Muscle layer of colon (tissue), 2 donors: Measurements from ENCODE around the gene NDEL1.

Source experiments
- H3K27ac ChIP-seq: one replicate; pipeline ENCODE4 v1.7.0; 2013; ENCODE audit warnings: low read depth, mild to moderate bottlenecking, low read length, moderate library complexity
- H3K27me3 ChIP-seq, 2 donors: one replicate each; pipeline ENCODE4 v1.7.0; 2013; ENCODE audit warnings: low read length in 2 of 2, mild to moderate bottlenecking in 2 of 2; ENCODE audit not compliant: insufficient read depth in 2 of 2, control insufficient read depth in 1 of 2
- H3K36me3 ChIP-seq: one replicate; pipeline ENCODE4 v1.7.0; 2013; ENCODE audit warnings: mild to moderate bottlenecking, low read length; ENCODE audit not compliant: insufficient read depth
- H3K4me1 ChIP-seq: one replicate; pipeline ENCODE4 v1.7.0; 2013; ENCODE audit warnings: mild to moderate bottlenecking, low read length; ENCODE audit not compliant: insufficient read depth
- H3K4me3 ChIP-seq, 2 donors: one replicate each; pipeline ENCODE4 v1.7.0; 2013; ENCODE audit warnings: low read length in 2 of 2, low read depth in 1 of 2, mild to moderate bottlenecking in 1 of 2, moderate library complexity in 1 of 2
- H3K9ac ChIP-seq: one replicate; pipeline ENCODE4 v1.7.0; 2013; ENCODE audit warnings: low read length
- H3K9me3 ChIP-seq: one replicate; pipeline ENCODE4 v1.7.0; 2013; ENCODE audit warnings: mild to moderate bottlenecking, low read length
- donor health status: abdominal sarcoma.
- donor health status: Adenocarcinoma of cecum.

Gene NDEL1

DNA sequence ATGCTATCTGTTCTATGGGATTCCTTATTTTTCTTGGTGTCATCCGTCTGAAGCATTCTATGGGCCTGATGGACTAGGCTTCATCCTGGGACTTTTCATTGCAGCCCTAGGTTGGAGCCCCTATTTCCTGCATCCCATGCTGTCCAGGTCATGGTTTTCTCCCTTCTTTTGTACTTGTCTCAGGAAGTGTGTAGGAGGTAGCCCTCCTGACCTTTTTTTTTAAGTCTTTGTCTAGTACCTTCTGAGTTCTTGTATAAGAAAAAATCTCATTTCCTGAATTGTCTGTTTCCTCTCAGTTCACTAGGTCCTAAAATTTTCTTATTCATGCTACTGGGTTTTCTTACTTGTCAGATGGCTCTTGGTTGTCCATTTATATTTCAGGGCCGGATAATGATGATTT, 6.0 kb downstream of the NDEL1 start:
- no peak overlapping the region for H3K4me3 ChIP-seq
- H3K4me1 ChIP-seq: peaks cover 23% of the 10 kb centered on the region
- peaks cover 23% of the 10 kb centered on the region for H3K36me3 ChIP-seq
- no peak overlapping the region for H3K9ac ChIP-seq
- no peaks in the 10 kb centered on the region for H3K9me3 ChIP-seq
- H3K27ac ChIP-seq: no peak overlapping the region
- H3K27me3 ChIP-seq: no peaks in the 10 kb centered on the region

DNA sequence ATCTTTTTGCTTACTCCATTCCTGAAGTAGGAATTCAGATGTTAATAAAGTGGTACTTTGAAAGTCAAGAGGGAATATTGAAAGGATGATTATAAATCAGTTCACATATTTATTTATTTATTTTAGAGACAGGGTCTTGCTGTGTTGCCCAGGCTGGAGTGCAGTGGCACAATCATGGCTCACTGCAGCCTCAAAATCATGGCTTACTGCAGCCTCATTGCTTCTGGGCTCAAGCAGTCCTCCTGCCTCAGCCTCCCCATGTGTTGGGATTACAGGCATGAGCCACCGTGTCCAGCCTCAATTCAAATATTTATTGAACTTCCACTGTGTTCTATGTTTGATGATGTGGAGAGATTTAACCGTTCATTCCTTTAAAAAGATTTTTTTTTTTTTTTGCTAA, 6.6 kb downstream of the NDEL1 start:
- no peak overlapping the region for H3K27ac ChIP-seq
- H3K9me3 ChIP-seq: no peaks in the 10 kb centered on the region
- peaks cover 22% of the 10 kb centered on the region for H3K4me1 ChIP-seq
- no peak overlapping the region for H3K9ac ChIP-seq
- no peaks in the 10 kb centered on the region for H3K27me3 ChIP-seq
- H3K36me3 ChIP-seq: peaks cover 24% of the 10 kb centered on the region
- no peak overlapping the region for H3K4me3 ChIP-seq

DNA sequence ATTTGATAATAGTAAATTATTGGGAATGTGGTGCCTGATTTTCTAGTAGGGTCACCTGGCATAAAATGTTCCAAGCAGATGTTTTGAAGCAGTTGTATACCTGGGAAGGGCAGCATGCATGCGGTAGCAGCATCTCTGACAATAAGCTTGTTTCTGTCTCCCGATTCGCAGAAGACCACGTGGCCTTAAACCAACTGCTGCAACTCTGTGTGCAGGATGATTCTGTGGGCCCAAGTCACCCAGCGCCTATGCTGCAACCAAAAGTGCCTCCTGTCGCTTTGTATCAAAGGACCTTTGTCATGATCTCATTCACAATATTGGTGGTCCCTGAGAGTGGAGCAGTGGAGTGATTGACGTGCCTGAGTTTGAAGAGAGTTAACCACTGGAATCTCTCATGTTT, 8.1 kb downstream of the NDEL1 start:
- Histone ChIP-seq H3K27ac (no peak overlapping the region), H3K9me3 (no peaks in the 10 kb centered on the region), H3K4me1 (peaks cover 17% of the 10 kb centered on the region), H3K36me3 (peaks cover 31% of the 10 kb centered on the region), H3K9ac (no peak overlapping the region), H3K4me3 (no peak overlapping the region), H3K27me3 (no peaks in the 10 kb centered on the region)

DNA sequence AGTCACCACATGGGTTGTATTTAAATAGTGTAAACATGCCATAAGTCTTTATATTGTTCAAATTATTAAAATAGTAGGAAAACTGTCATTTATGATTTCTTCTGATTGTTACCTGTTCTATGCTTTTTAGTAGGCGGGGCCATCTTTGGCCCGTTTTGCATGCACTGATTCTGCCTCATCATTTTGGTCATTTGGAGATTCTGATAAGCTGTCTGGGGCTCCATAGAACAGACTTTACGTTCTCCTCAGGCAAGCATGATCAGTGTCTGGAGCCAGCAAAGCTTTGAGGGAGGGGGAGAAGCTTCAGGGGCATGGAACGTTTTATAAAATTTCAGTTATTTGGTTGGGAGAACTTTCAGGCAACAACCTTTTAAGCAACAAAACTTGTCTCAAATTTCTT, 8.8 kb downstream of the NDEL1 start:
- no peaks in the 10 kb centered on the region for H3K9me3 ChIP-seq
- no peak overlapping the region for H3K27ac ChIP-seq
- peaks cover 17% of the 10 kb centered on the region for H3K4me1 ChIP-seq
- H3K9ac ChIP-seq: no peak overlapping the region
- no peak overlapping the region for H3K4me3 ChIP-seq
- H3K36me3 ChIP-seq: peaks cover 35% of the 10 kb centered on the region
- no peaks in the 10 kb centered on the region for H3K27me3 ChIP-seq

DNA sequence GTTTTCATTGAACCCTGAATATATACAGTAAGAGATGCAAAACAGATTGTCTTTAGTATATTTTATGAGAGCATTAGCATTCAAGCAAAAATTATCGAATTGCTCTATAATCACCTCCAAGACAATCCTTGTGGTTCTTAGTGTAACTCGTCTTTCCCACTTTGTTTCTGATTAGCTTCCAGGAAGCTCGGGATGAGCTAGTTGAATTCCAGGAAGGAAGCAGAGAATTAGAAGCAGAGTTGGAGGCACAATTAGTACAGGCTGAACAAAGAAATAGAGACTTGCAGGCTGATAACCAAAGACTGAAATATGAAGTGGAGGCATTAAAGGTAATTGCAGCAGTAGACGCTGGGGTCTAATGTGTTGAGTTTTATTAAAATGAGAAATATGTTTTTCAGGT, 9.9 kb downstream of the NDEL1 start:
- peaks cover 16% of the 10 kb centered on the region for H3K4me1 ChIP-seq
- H3K4me3 ChIP-seq: no peak overlapping the region
- peaks cover 35% of the 10 kb centered on the region for H3K36me3 ChIP-seq
- no peaks in the 10 kb centered on the region for H3K9me3 ChIP-seq
- H3K27ac ChIP-seq: no peak overlapping the region
- H3K9ac ChIP-seq: no peak overlapping the region
- H3K27me3 ChIP-seq: no peaks in the 10 kb centered on the region

DNA sequence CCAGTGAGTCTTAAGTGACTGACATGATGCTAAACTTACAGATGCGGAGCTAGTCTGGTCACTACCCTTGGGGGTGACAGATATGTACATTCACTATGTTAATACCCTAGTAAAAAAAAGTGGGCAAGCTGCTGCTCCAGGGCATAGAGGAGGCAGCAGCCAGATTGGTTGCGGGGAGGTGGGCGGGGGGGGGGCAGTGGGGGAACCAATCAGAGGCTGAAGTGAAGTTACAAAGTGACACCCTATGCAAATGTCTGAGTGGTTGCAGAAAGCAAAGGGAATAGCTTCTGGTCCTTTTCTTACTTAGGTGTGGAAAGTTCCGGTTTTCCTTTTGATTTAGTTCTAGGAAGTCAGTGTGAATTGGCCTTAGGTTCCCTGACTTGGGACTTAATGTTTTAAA, 12.1 kb downstream of the NDEL1 start:
- Histone ChIP-seq H3K27ac (no peak overlapping the region), H3K9ac (no peak overlapping the region), H3K9me3 (no peaks in the 10 kb centered on the region), H3K36me3 (peaks cover 54% of the 10 kb centered on the region), H3K27me3 (no peaks in the 10 kb centered on the region), H3K4me1 (no peaks in the 10 kb centered on the region), H3K4me3 (no peak overlapping the region)

DNA sequence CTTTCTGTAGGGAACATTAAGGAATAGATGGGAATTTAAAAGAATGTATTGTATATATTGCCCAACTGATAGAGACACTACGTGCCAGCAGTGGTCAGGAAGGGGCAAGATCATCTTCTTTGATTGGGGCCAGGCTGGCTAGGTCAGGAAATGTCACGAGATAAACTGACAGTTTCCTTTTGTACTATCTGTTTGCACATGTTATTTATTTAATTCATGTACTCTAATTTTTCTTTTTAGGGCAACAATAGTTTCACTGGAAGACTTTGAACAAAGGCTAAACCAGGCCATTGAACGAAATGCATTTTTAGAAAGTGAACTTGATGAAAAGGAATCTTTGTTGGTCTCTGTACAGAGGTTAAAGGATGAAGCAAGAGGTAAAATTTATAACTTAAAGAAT, 12.6 kb downstream of the NDEL1 start:
- H3K27me3 ChIP-seq: no peaks in the 10 kb centered on the region
- H3K4me1 ChIP-seq: no peaks in the 10 kb centered on the region
- H3K27ac ChIP-seq: no peak overlapping the region
- H3K4me3 ChIP-seq: no peak overlapping the region
- H3K36me3 ChIP-seq: peaks cover 56% of the 10 kb centered on the region
- H3K9ac ChIP-seq: no peak overlapping the region
- H3K9me3 ChIP-seq: no peaks in the 10 kb centered on the region

DNA sequence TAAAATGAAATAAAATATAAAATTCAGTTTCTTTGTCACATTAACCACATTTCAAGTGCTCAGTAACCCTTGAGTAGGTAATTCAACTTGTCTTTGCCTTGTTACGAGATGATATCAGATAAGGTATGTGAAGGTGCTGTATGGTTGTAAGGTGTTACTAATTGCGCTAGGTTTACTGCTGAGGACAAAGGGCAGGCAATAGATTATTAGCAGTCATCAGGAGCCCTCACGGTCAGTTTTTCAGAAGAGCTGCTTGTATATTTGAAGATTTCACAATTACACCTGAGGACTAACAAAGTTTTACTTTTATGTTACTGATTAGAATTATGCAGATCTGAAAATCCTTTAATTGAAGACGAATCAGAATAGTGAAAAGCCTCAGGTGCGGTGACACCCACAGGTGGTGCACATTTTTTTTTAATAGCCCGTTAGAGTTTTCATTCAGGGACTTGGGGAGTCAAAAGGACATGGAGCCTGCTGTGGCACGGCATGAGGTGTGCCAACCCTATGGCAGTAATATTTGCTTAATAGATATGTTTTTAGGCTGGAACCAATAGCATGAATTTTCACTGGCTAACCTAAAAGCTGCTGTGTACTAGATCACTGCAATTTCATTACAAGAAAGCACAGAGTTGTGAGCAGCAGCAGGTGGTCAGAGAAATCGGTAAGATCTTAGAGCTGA, 16.4 kb downstream of the NDEL1 start:
- H3K9ac ChIP-seq: no peak overlapping the region
- no peaks in the 10 kb centered on the region for H3K9me3 ChIP-seq
- H3K27ac ChIP-seq: no peak overlapping the region
- no peaks in the 10 kb centered on the region for H3K27me3 ChIP-seq
- H3K36me3 ChIP-seq: peaks cover 61% of the 10 kb centered on the region
- H3K4me3 ChIP-seq: no peak overlapping the region
- no peaks in the 10 kb centered on the region for H3K4me1 ChIP-seq

DNA sequence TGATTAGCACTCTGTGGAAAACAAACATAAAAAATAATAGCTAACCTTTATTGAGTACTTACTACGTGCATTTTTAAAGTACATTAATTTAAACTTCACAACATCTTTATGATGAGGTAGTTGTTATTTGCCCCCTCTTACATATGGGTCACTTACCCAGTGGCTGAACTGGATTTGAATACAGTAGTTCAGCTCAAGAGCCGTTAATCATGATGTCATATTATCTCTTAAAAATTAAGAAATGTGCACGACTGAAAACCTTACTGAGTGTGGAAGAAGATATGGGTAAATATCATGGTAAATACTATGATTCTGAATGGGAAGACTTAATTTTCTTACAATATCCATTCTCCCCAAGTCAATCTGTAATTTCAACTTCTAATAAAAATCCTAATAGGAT, 17.6 kb downstream of the NDEL1 start:
- Histone ChIP-seq H3K9me3 (no peaks in the 10 kb centered on the region), H3K27me3 (no peaks in the 10 kb centered on the region), H3K9ac (no peak overlapping the region), H3K4me3 (no peak overlapping the region), H3K27ac (no peak overlapping the region), H3K36me3 (peaks cover 67% of the 10 kb centered on the region), H3K4me1 (no peaks in the 10 kb centered on the region)

DNA sequence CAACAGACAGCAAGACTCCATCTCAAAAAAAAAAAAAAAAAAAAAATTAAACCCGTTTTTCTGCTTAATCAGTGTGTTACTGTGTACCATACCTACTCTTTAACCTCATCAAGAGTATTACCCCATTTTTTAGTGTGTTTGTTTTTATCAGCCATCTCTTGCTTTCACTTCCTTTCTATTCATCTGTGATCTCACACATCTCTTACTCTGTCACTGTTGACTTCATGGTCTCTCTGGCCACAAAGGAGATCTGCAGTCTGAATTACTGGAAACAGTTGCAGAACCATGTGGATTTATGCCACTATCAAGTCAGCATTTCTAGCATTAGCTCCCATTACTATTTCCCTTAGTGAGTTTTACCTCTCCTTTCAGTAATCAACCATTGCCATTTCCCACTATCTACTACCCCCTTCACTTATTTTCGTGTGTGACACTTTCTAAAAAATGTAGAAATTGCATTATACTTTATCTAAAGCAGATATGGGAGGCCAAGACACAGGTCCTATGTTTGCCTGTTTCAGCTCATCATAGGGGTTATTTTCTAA, 20.1 kb downstream of the NDEL1 start:
- H3K9me3 ChIP-seq: no peaks in the 10 kb centered on the region
- H3K4me3 ChIP-seq: no peak overlapping the region
- no peaks in the 10 kb centered on the region for H3K4me1 ChIP-seq
- no peak overlapping the region for H3K9ac ChIP-seq
- peaks cover 67% of the 10 kb centered on the region for H3K36me3 ChIP-seq
- H3K27me3 ChIP-seq: no peaks in the 10 kb centered on the region
- no peak overlapping the region for H3K27ac ChIP-seq

DNA sequence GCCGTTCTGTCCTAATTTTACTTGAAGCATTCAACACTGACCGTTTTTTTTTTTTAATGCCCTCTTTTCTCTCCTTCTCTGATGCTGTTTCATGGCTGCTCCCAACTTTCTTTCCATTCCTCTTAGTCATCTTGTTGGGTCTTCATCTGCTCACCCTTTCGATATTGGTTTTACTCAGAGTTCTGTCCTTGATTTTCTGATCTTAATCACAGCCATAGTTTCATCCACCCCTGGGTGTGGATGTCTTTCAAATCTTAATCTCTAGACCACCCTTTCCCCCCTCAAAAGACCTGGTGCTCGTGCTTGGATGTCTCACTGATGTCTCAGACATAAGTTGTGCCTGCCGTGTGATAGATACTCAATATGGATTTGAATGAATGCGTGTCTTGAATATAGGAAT, 22.4 kb downstream of the NDEL1 start:
- no peak overlapping the region for H3K4me3 ChIP-seq
- no peaks in the 10 kb centered on the region for H3K27me3 ChIP-seq
- H3K9ac ChIP-seq: no peak overlapping the region
- peaks cover 71% of the 10 kb centered on the region for H3K36me3 ChIP-seq
- no peak overlapping the region for H3K27ac ChIP-seq
- no peaks in the 10 kb centered on the region for H3K4me1 ChIP-seq
- H3K9me3 ChIP-seq: no peaks in the 10 kb centered on the region

DNA sequence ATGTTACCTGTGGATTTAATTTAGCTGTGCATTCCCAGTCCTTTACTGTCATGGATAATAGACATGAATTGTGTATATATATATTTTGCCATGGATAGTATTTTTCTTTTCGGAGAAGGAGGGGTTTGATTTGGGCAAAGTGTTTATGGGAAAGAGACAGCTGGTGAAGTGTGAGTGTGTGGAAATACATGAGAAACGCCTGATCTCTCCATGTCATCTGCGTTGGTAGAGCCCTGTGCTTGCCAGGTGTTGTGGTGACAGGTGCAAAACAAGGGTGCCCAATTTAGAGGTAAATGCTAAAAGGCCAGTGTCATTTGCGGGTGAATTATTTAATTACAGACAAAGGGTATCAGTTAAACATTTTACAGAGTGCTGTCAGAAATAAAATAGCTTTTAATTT, 23.4 kb downstream of the NDEL1 start:
- Histone ChIP-seq H3K4me3 (no peak overlapping the region), H3K27me3 (no peaks in the 10 kb centered on the region), H3K36me3 (peaks cover 75% of the 10 kb centered on the region), H3K27ac (no peak overlapping the region), H3K9me3 (no peaks in the 10 kb centered on the region), H3K9ac (no peak overlapping the region), H3K4me1 (no peaks in the 10 kb centered on the region)
